ENCODE results near the gene GALNT10.

The GALNT10 gene

GRCh38 chr5:154174091-154174490, 16.4 kb upstream of the GALNT10 start:
- in situ Hi-C loops (cut with HindIII; ENCODE audit: low pct_ligation_motif_present, low pct_unique_long_range_greater_than_20kb, low sequenced_read_pairs): no loop called here
- no peak for DNase-seq

- in situ Hi-C loops (cut with HindIII; ENCODE audit: low pct_ligation_motif_present, low pct_unique_long_range_greater_than_20kb, low sequenced_read_pairs): no loop called here
- DNase-seq: no peak
These were observed 14.4 kb upstream of the GALNT10 start for GRCh38 chr5:154176181-154176580.

GRCh38 chr5:154178661-154179060, 11.9 kb upstream of the GALNT10 start:
- no peak for DNase-seq
- in situ Hi-C loops (cut with HindIII; ENCODE audit: low pct_ligation_motif_present, low pct_unique_long_range_greater_than_20kb, low sequenced_read_pairs): no loop called here

- DNase-seq: peak; percentile 61
- in situ Hi-C loops (cut with HindIII; ENCODE audit: low pct_ligation_motif_present, low pct_unique_long_range_greater_than_20kb, low sequenced_read_pairs): no loop called here
These were observed 10.5 kb upstream of the GALNT10 start for GRCh38 chr5:154179846-154180710.

- DNase-seq: no peak
- in situ Hi-C loops (cut with HindIII; ENCODE audit: low pct_ligation_motif_present, low pct_unique_long_range_greater_than_20kb, low sequenced_read_pairs): no loop called here
These were observed 9.4 kb upstream of the GALNT10 start for GRCh38 chr5:154181161-154181560.

GRCh38 chr5:154189256-154189818, 1.2 kb upstream of the GALNT10 start:
- in situ Hi-C loops (cut with HindIII; ENCODE audit: low pct_ligation_motif_present, low pct_unique_long_range_greater_than_20kb, low sequenced_read_pairs): no loop called here
- DNase-seq: peak; percentile 33

- in situ Hi-C loops (cut with HindIII; ENCODE audit: low pct_ligation_motif_present, low pct_unique_long_range_greater_than_20kb, low sequenced_read_pairs): no loop called here
- peak; percentile 81 for DNase-seq
These were observed 526 bp upstream of the GALNT10 start for GRCh38 chr5:154189819-154190594.

- in situ Hi-C loops (cut with HindIII; ENCODE audit: low pct_ligation_motif_present, low pct_unique_long_range_greater_than_20kb, low sequenced_read_pairs): no loop called here
- DNase-seq: no peak
These were observed 1.1 kb downstream of the GALNT10 start for GRCh38 chr5:154191467-154192261.

GRCh38 chr5:154193283-154193682, 2.8 kb downstream of the GALNT10 start:
- in situ Hi-C loops (cut with HindIII; ENCODE audit: low pct_ligation_motif_present, low pct_unique_long_range_greater_than_20kb, low sequenced_read_pairs): no loop called here
- DNase-seq: no peak

- DNase-seq: no peak
- in situ Hi-C loops (cut with HindIII; ENCODE audit: low pct_ligation_motif_present, low pct_unique_long_range_greater_than_20kb, low sequenced_read_pairs): no loop called here
These were observed 3.2 kb downstream of the GALNT10 start for GRCh38 chr5:154193701-154194121.

GRCh38 chr5:154194345-154195329, 4.1 kb downstream of the GALNT10 start:
- DNase-seq: no peak
- in situ Hi-C loops (cut with HindIII; ENCODE audit: low pct_ligation_motif_present, low pct_unique_long_range_greater_than_20kb, low sequenced_read_pairs): no loop called here

GRCh38 chr5:154196281-154196680, 5.7 kb downstream of the GALNT10 start:
- in situ Hi-C loops (cut with HindIII; ENCODE audit: low pct_ligation_motif_present, low pct_unique_long_range_greater_than_20kb, low sequenced_read_pairs): no loop called here
- no peak for DNase-seq

- peak; percentile 46 for DNase-seq
- in situ Hi-C loops (cut with HindIII; ENCODE audit: low pct_ligation_motif_present, low pct_unique_long_range_greater_than_20kb, low sequenced_read_pairs): no loop called here
These were observed 6.6 kb downstream of the GALNT10 start for GRCh38 chr5:154196955-154197652.

GRCh38 chr5:154197801-154198491, 7.4 kb downstream of the GALNT10 start:
- DNase-seq: peak; percentile 68
- in situ Hi-C loops (cut with HindIII; ENCODE audit: low pct_ligation_motif_present, low pct_unique_long_range_greater_than_20kb, low sequenced_read_pairs): no loop called here

GRCh38 chr5:154198611-154199230, 8.2 kb downstream of the GALNT10 start:
- in situ Hi-C loops (cut with HindIII; ENCODE audit: low pct_ligation_motif_present, low pct_unique_long_range_greater_than_20kb, low sequenced_read_pairs): no loop called here
- DNase-seq: peak; percentile 19

- DNase-seq: no peak
- in situ Hi-C loops (cut with HindIII; ENCODE audit: low pct_ligation_motif_present, low pct_unique_long_range_greater_than_20kb, low sequenced_read_pairs): no loop called here
These were observed 8.7 kb downstream of the GALNT10 start for GRCh38 chr5:154199263-154199662.
